Chondrocyte (in vitro differentiated cells): ENCODE data around the gene FTO. TPM values are rescaled to one million over a fixed set of nuclear protein-coding genes. Genes with fewer than 3 reads are reported as not detected.

ENCODE experiments used
- DNase-seq: peaks from one replicate; pipeline ENCODE4 v3.0.0; 2021; ENCODE audit warnings: mixed read lengths, low spot score
- H3K27ac Mint-ChIP-seq: one replicate; pipeline ENCODE4 v1.8.0; 2021; ENCODE audit warnings: mild to moderate bottlenecking, moderate library complexity, mixed read lengths; ENCODE audit not compliant: unreplicated experiment
- H3K27me3 Mint-ChIP-seq: 2 replicates; pipeline ENCODE4 v1.8.0; 2021; ENCODE audit warnings: low read depth, mixed read lengths
- H3K36me3 Mint-ChIP-seq: 2 replicates; pipeline ENCODE4 v1.8.0; 2021; ENCODE audit warnings: low read depth, mixed read lengths
- H3K4me1 Mint-ChIP-seq: 2 replicates; pipeline ENCODE4 v1.8.0; 2021; ENCODE audit warnings: low read depth, mild to moderate bottlenecking, mixed read lengths
- H3K4me3 Mint-ChIP-seq: one replicate; pipeline ENCODE4 v1.8.0; 2021; ENCODE audit warnings: mild to moderate bottlenecking, moderate library complexity, mixed read lengths; ENCODE audit not compliant: unreplicated experiment
- H3K9me3 Mint-ChIP-seq: 2 replicates; pipeline ENCODE4 v1.8.0; 2021; ENCODE audit warnings: low read depth, mixed read lengths
- CTCF ChIP-seq: fragments of 200-600 bp; sonication (generic); IDR thresholded peaks from 2 replicates; pipeline ENCODE4 v1.5.0; 2021; ENCODE audit warnings: antibody characterized with exemption, mild to moderate bottlenecking, moderate library complexity
- total RNA-seq: library from RNA; stranded (reverse); gene quantifications from 3 replicates; pipeline ENCODE4 v1.2.1, GENCODE V29; 2021

Gene FTO
- total RNA-seq, 1 donor from 2014 or later = 85.7 TPM

GRCh38 chr16:54153240-54153934 lies 449.4 kb downstream of the FTO start:
- Mint-ChIP-seq H3K4me1 (no peaks in the 10 kb centered on the region), H3K27me3 (peaks cover 15% of the 10 kb centered on the region), H3K4me3 (no peak overlapping the region), H3K27ac (no peak overlapping the region), H3K36me3 (peaks cover 4% of the 10 kb centered on the region), H3K9me3 (peaks cover 16% of the 10 kb centered on the region)
- DNase-seq = no peak
- no peak for TF ChIP-seq CTCF

- Mint-ChIP-seq H3K27me3 (peaks cover 4% of the 10 kb centered on the region), H3K9me3 (peaks cover 10% of the 10 kb centered on the region), H3K4me3 (no peak overlapping the region), H3K27ac (no peak overlapping the region), H3K4me1 (no peaks in the 10 kb centered on the region), H3K36me3 (peaks cover 1% of the 10 kb centered on the region)
- no peak for TF ChIP-seq CTCF
- no peak for DNase-seq
Observed at GRCh38 chr16:54156349-54156748, 452.4 kb downstream of the FTO start.

- Mint-ChIP-seq H3K4me1 (no peaks in the 10 kb centered on the region), H3K4me3 (no peak overlapping the region), H3K27ac (no peak overlapping the region), H3K27me3 (peaks cover 8% of the 10 kb centered on the region), H3K36me3 (no peaks in the 10 kb centered on the region), H3K9me3 (peaks cover 10% of the 10 kb centered on the region)
- no peak for DNase-seq
- no peak for TF ChIP-seq CTCF
Observed at GRCh38 chr16:54158986-54159385, 455.0 kb downstream of the FTO start.

GRCh38 chr16:54159490-54160080 lies 455.6 kb downstream of the FTO start:
- no peak for DNase-seq
- no peak overlapping the region for H3K27ac Mint-ChIP-seq
- H3K27me3 Mint-ChIP-seq = peaks cover 8% of the 10 kb centered on the region
- no peaks in the 10 kb centered on the region for H3K4me1 Mint-ChIP-seq
- peaks cover 10% of the 10 kb centered on the region for H3K9me3 Mint-ChIP-seq
- no peak overlapping the region for H3K4me3 Mint-ChIP-seq
- TF ChIP-seq CTCF = no peak
- no peaks in the 10 kb centered on the region for H3K36me3 Mint-ChIP-seq

GRCh38 chr16:54160252-54160860 lies 456.4 kb downstream of the FTO start:
- DNase-seq = no peak
- no peak overlapping the region for H3K4me3 Mint-ChIP-seq
- no peaks in the 10 kb centered on the region for H3K4me1 Mint-ChIP-seq
- H3K27ac Mint-ChIP-seq = no peak overlapping the region
- TF ChIP-seq CTCF = no peak
- H3K36me3 Mint-ChIP-seq = no peaks in the 10 kb centered on the region
- peaks cover 8% of the 10 kb centered on the region for H3K27me3 Mint-ChIP-seq
- peaks cover 10% of the 10 kb centered on the region for H3K9me3 Mint-ChIP-seq
